ENCODE measurements around the gene C12orf50.

Gene C12orf50

DNA sequence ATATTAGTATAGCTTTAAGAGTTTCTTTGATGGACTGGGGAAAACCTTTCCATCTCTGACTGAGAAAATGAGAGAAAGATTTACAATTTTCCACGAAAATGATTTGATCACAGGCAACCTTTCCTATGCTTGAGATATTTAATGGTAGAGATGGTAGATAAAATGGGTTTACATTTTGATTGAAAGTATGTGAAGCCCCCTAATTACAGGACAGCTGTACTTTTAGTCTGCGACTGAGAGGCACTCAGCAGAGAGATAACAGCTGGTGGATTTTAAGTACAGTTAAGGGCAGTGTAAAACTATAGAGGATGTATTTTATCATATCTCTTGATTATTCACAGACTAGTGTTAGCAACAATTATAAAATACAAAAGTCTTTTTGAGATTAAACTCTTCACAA is 40.7 kb downstream of the C12orf50 start:
- Histone ChIP-seq H3K27me3 (ENCODE audit: insufficient read depth, low read length) (no peaks in the 10 kb centered on the region), H3K9ac (ENCODE audit: low read length) (no peak overlapping the region), H3K36me3 (ENCODE audit: insufficient read depth, low read length) (no peaks in the 10 kb centered on the region), H3K9me2 (ENCODE audit: low read depth, low read length) (no peaks in the 10 kb centered on the region), H3K27ac (ENCODE audit: low read depth, low read length, poor library complexity, severe bottlenecking) (no peak overlapping the region), H2AFZ (ENCODE audit: low read length) (no peak overlapping the region), H4K20me1 (ENCODE audit: insufficient read depth, low read length) (no peaks in the 10 kb centered on the region), H3K4me3 (ENCODE audit: low read depth, low read length, poor library complexity, severe bottlenecking) (no peak overlapping the region), H3K9me3 (ENCODE audit: low read length) (no peaks in the 10 kb centered on the region), H3K79me2 (ENCODE audit: insufficient read depth, low read length) (no peaks in the 10 kb centered on the region), H3F3A (ENCODE audit: insufficient read depth, low read length) (no peaks in the 10 kb centered on the region), H3K4me2 (ENCODE audit: low read length) (no peak overlapping the region), H3K4me1 (ENCODE audit: insufficient read depth, low read length, severe bottlenecking) (no peaks in the 10 kb centered on the region)
- no peak for TF ChIP-seq EZH2 (IDR thresholded peaks at IDR 0.05; ENCODE audit: borderline replicate concordance, low read length)
- TF ChIP-seq, protein P1, sequence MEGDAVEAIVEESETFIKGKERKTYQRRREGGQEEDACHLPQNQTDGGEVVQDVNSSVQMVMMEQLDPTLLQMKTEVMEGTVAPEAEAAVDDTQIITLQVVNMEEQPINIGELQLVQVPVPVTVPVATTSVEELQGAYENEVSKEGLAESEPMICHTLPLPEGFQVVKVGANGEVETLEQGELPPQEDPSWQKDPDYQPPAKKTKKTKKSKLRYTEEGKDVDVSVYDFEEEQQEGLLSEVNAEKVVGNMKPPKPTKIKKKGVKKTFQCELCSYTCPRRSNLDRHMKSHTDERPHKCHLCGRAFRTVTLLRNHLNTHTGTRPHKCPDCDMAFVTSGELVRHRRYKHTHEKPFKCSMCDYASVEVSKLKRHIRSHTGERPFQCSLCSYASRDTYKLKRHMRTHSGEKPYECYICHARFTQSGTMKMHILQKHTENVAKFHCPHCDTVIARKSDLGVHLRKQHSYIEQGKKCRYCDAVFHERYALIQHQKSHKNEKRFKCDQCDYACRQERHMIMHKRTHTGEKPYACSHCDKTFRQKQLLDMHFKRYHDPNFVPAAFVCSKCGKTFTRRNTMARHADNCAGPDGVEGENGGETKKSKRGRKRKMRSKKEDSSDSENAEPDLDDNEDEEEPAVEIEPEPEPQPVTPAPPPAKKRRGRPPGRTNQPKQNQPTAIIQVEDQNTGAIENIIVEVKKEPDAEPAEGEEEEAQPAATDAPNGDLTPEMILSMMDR (IDR thresholded peaks at IDR 0.05; ENCODE audit: low read length) = no peak

DNA sequence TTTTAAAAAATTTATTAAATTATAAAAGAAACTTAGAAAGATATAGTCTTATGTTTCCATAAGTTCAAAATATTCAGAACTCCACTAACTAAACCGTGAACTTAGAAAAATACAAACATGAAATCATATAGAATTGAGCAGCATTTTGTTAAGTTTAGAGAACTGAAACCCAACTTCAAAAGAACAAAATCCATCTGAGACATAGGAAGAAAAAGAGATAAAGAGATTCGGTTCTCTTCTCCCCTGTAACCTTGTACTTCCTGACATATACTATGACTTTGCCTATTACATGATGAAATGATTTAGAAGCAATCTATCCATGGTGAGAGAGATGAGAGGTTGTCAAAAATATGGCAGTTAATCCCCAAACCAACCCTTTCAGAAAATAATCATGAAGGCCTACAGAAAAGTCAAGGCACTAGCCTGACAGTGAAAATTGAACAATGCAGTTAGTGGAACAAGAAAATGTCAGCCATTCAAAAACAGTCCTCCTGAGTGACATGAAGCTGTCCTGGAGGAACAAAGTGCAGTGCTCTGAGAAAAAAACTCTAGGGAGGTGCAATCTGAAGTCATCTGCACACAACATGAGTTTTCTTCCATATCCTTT is 44.0 kb downstream of the C12orf50 start:
- H3K4me1 ChIP-seq (ENCODE audit: insufficient read depth, low read length, severe bottlenecking) = no peaks in the 10 kb centered on the region
- no peaks in the 10 kb centered on the region for H4K20me1 ChIP-seq (ENCODE audit: insufficient read depth, low read length)
- H3K4me3 ChIP-seq (ENCODE audit: low read depth, low read length, poor library complexity, severe bottlenecking) = no peak overlapping the region
- H3K9me3 ChIP-seq (ENCODE audit: low read length) = no peaks in the 10 kb centered on the region
- H3F3A ChIP-seq (ENCODE audit: insufficient read depth, low read length) = no peaks in the 10 kb centered on the region
- TF ChIP-seq EZH2 (IDR thresholded peaks at IDR 0.05; ENCODE audit: borderline replicate concordance, low read length) = no peak
- TF ChIP-seq, protein P1 (IDR thresholded peaks at IDR 0.05; ENCODE audit: low read length) = no peak
- no peak overlapping the region for H3K9ac ChIP-seq (ENCODE audit: low read length)
- H3K79me2 ChIP-seq (ENCODE audit: insufficient read depth, low read length) = no peaks in the 10 kb centered on the region
- H3K9me2 ChIP-seq (ENCODE audit: low read depth, low read length) = no peaks in the 10 kb centered on the region
- H2AFZ ChIP-seq (ENCODE audit: low read length) = no peak overlapping the region
- no peak overlapping the region for H3K4me2 ChIP-seq (ENCODE audit: low read length)
- no peak overlapping the region for H3K27ac ChIP-seq (ENCODE audit: low read depth, low read length, poor library complexity, severe bottlenecking)
- no peaks in the 10 kb centered on the region for H3K27me3 ChIP-seq (ENCODE audit: insufficient read depth, low read length)
- no peaks in the 10 kb centered on the region for H3K36me3 ChIP-seq (ENCODE audit: insufficient read depth, low read length)

DNA sequence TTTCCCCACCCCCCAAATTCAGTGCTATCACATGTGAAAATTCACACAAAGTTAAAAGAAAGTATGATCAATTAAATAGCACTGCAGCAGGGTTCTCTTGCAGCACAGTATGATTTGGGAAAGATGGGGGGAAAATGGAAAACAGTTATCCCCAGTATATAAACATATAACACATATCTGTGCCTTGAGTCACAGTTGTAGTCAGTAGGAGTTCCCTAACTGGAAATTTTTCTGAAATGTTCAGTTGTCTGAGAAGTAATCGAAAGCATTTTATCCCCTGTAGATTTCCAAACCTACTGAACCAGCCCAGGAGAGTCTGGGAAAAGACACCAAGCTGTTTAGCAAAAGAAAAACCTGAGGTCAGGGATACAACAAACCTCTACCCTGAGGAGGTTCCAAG is 47.0 kb downstream of the C12orf50 start:
- TF ChIP-seq, protein P1 (IDR thresholded peaks at IDR 0.05; ENCODE audit: low read length) = no peak
- no peak for TF ChIP-seq EZH2 (IDR thresholded peaks at IDR 0.05; ENCODE audit: borderline replicate concordance, low read length)
- no peak overlapping the region for H3K9ac ChIP-seq (ENCODE audit: low read length)
- H3K27me3 ChIP-seq (ENCODE audit: insufficient read depth, low read length) = no peaks in the 10 kb centered on the region
- no peaks in the 10 kb centered on the region for H3K9me3 ChIP-seq (ENCODE audit: low read length)
- no peaks in the 10 kb centered on the region for H3K9me2 ChIP-seq (ENCODE audit: low read depth, low read length)
- H3K4me3 ChIP-seq (ENCODE audit: low read depth, low read length, poor library complexity, severe bottlenecking) = no peak overlapping the region
- H3K79me2 ChIP-seq (ENCODE audit: insufficient read depth, low read length) = no peaks in the 10 kb centered on the region
- H2AFZ ChIP-seq (ENCODE audit: low read length) = no peak overlapping the region
- H3F3A ChIP-seq (ENCODE audit: insufficient read depth, low read length) = no peaks in the 10 kb centered on the region
- H3K27ac ChIP-seq (ENCODE audit: low read depth, low read length, poor library complexity, severe bottlenecking) = no peak overlapping the region
- H3K4me2 ChIP-seq (ENCODE audit: low read length) = no peak overlapping the region
- H3K4me1 ChIP-seq (ENCODE audit: insufficient read depth, low read length, severe bottlenecking) = no peaks in the 10 kb centered on the region
- no peaks in the 10 kb centered on the region for H3K36me3 ChIP-seq (ENCODE audit: insufficient read depth, low read length)
- no peaks in the 10 kb centered on the region for H4K20me1 ChIP-seq (ENCODE audit: insufficient read depth, low read length)
